Keratinocyte (primary cell): Measurements from ENCODE around the gene SLC15A4.

Experiments
- CTCF ChIP-seq, 3 experiments: IDR thresholded peaks in 1 of 3; conservative IDR thresholded peaks in 1 of 3; optimal IDR thresholded peaks in 1 of 3; 2 replicates in 2 of 3; 3 replicates in 1 of 3; pipeline versions ENCODE3 to v1.5.1; 2011; ENCODE audit warnings: low read length in 3 of 3, mild to moderate bottlenecking in 3 of 3, moderate library complexity in 2 of 3, control low read depth in 1 of 3, inconsistent platforms in 1 of 3; ENCODE audit not compliant: insufficient read depth in 2 of 3; ENCODE audit errors: extremely low read depth in 1 of 3
- EZH2 ChIP-seq: IDR thresholded peaks from one replicate; pipeline ENCODE4 v1.6.1; 2012; ENCODE audit warnings: inconsistent platforms, mild to moderate bottlenecking, low read length, moderate library complexity

DNA sequence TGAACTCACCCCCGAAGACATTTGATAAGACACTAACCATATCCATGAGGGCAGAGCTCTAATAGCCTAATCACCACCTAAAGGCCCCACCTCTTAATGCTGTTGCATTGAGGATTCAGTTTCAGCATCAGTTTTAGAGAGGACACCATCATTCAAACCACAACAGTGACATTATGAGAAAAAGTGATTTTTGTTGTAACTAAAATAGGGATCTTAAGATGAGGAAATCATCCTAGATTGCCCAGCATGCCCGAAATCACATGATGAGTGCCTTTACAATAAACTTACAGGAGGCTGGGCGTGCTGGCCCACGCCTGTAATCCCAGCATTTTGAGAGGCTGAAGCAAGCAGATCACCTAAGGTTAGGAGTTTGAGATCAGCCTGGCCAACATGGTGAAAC is 19.8 kb upstream of the SLC15A4 start:
- TF ChIP-seq CTCF (optimal IDR thresholded peaks at IDR 0.05 in 1 of 3, IDR thresholded peaks at IDR 0.05 in 1 of 3, conservative IDR thresholded peaks at IDR 0.05 in 1 of 3; ENCODE audit: extremely low read depth in 1 of 3, insufficient read depth in 2 of 3, low read length in 3 of 3), result no peak
- TF ChIP-seq EZH2, result no peak
